Activated CD4-positive, alpha-beta T cell treated with anti-CD3 and anti-CD28 coated beads for 1 hour (primary cell): ENCODE measurements around the gene EIF4G1.

Experiments
- DNase-seq: peaks from one replicate; pipeline ENCODE4 v3.0.0-alpha.2; 2020

The EIF4G1 gene

GRCh38 chr3:184372911-184373310 is 58.5 kb downstream of the EIF4G1 start:
- DNase-seq, result no peak

- DNase-seq, result no peak
Observed at GRCh38 chr3:184373422-184373821, 59.0 kb downstream of the EIF4G1 start.

- DNase-seq, result no peak
Observed at GRCh38 chr3:184375747-184376461, 61.5 kb downstream of the EIF4G1 start.

GRCh38 chr3:184377374-184377773 is 63.0 kb downstream of the EIF4G1 start:
- no peak for DNase-seq

- no peak for DNase-seq
Observed at GRCh38 chr3:184377882-184378445, 63.6 kb downstream of the EIF4G1 start, which contains the start of gene THPO. TSS of gene THPO (minus strand) at chr3:184378207. CDS start at chr3:184376259, 1,948 bp downstream.

- DNase-seq, result no peak
Observed at GRCh38 chr3:184378651-184379357, 64.4 kb downstream of the EIF4G1 start.

- DNase-seq, result no peak
Observed at GRCh38 chr3:184379358-184380184, 65.2 kb downstream of the EIF4G1 start, which contains the start of gene CHRD. TSS of gene CHRD (plus strand) at chr3:184380054. CDS start at chr3:184380319, 265 bp downstream.

- no peak for DNase-seq
Observed at GRCh38 chr3:184380185-184380626, 65.8 kb downstream of the EIF4G1 start.

- DNase-seq, result no peak
Observed at GRCh38 chr3:184380627-184381260, 66.3 kb downstream of the EIF4G1 start.

- no peak for DNase-seq
Observed at GRCh38 chr3:184381261-184382224, 67.1 kb downstream of the EIF4G1 start.

GRCh38 chr3:184382326-184383032 is 68.1 kb downstream of the EIF4G1 start:
- DNase-seq, result no peak

GRCh38 chr3:184383033-184383740 is 68.8 kb downstream of the EIF4G1 start:
- DNase-seq, result no peak

GRCh38 chr3:184384342-184384741 is 69.9 kb downstream of the EIF4G1 start:
- no peak for DNase-seq
